K562 (cell line): ENCODE measurements around the gene UBE2E2. TPM values are rescaled to one million over a fixed set of nuclear protein-coding genes. Genes with fewer than 3 reads are reported as not detected.

Experiments
- ATAC-seq: fragments of 200-7000 bp; cut with Tn5 transposase; 3 replicates; pipeline ENCODE4 v1.9.1; 2020; ENCODE audit warnings: moderate library complexity
- BruUV-seq: library from RNA; stranded (reverse); fragments of 400-500 nt; replicated peaks from 2 replicates; lab custom pipeline; 2021; lab: Mats Ljungman, UMichigan
- CTCF ChIA-PET: fragments of 300-600 bp; formaldehyde crosslinking; extraction: SDS; loops from one replicate; lab custom pipeline; 2021; ENCODE audit warnings: low intra/inter-chr PET ratio; lab: Yijun Ruan, JAX
- POLR2A ChIA-PET: fragments of 300-600, 350-650 bp; sonication (Branson Sonifier 250); formaldehyde crosslinking; extraction: SDS; loops from one replicate; lab custom pipeline; 2021; ENCODE audit warnings: antibody characterized with exemption, inconsistent platforms; lab: Yijun Ruan, JAX
- DNase-seq, 4 experiments: peaks; one replicate each; pipeline versions ENCODE4 v3.0.0 to v3.0.0-alpha.2; 2011 to 2018; ENCODE audit warnings: low spot score in 3 of 4, mixed read lengths in 3 of 4; ENCODE audit errors: extremely low read depth in 1 of 4
- FAIRE-seq: peaks from 2 replicates; lab custom pipeline; 2011; peaks lifted over from hg19 to GRCh38; lab: Jason Lieb, UNC
- H2AFZ ChIP-seq: 2 replicates; pipeline ENCODE4 v1.6.0; 2011; ENCODE audit warnings: low read depth, low read length, control low read depth, inconsistent platforms
- H3K27ac ChIP-seq: fragments of 200-600 bp; 3 replicates; pipeline ENCODE4 v1.8.0; 2011; ENCODE audit warnings: low read depth, mild to moderate bottlenecking, control low read depth, inconsistent platforms, low read length, moderate library complexity, mixed read lengths; ENCODE audit errors: extremely low read depth
- H3K27me3 ChIP-seq, 2 experiments: fragments of 300-600 bp in 1 of 2; 2 replicates in 1 of 2; 3 replicates in 1 of 2; pipeline versions ENCODE4 v1.6.0 to v1.8.0; 2011; ENCODE audit warnings: inconsistent platforms in 2 of 2, low read length in 2 of 2, mild to moderate bottlenecking in 1 of 2, mixed read lengths in 1 of 2, moderate library complexity in 1 of 2; ENCODE audit not compliant: control insufficient read depth in 2 of 2, insufficient read depth in 2 of 2
- H3K36me3 ChIP-seq: fragments of 300-600 bp; 3 replicates; pipeline ENCODE4 v1.8.0; 2011; ENCODE audit warnings: mild to moderate bottlenecking, low read length, inconsistent platforms; ENCODE audit not compliant: control insufficient read depth, insufficient read depth
- H3K4me1 ChIP-seq, 2 experiments: fragments of 200-600 bp in 1 of 2; replicated peaks in 1 of 2; 2 replicates in 1 of 2; 3 replicates in 1 of 2; pipeline versions ENCODE4 v1.5.1 to v1.8.0; 2011; ENCODE audit warnings: inconsistent platforms in 2 of 2, low read length in 2 of 2, mild to moderate bottlenecking in 1 of 2, mixed read lengths in 1 of 2, moderate library complexity in 1 of 2; ENCODE audit not compliant: control insufficient read depth in 2 of 2, insufficient read depth in 2 of 2
- H3K4me2 ChIP-seq: 2 replicates; pipeline ENCODE4 v1.6.1; 2011; ENCODE audit warnings: low read length, control low read depth, inconsistent platforms, mixed read lengths; ENCODE audit not compliant: insufficient read depth
- H3K4me3 ChIP-seq: fragments of 200-600 bp; sonication (generic), shearing (Covaris generic); 2 replicates; pipeline ENCODE4 v1.5.1; 2016; ENCODE audit warnings: control low read depth, inconsistent platforms
- H3K79me2 ChIP-seq: fragments of 200-600 bp; 3 replicates; pipeline ENCODE4 v1.8.0; 2011; ENCODE audit warnings: low read length, inconsistent platforms; ENCODE audit not compliant: control insufficient read depth, insufficient read depth
- H3K9ac ChIP-seq, 2 experiments: 2 replicates each; pipeline versions ENCODE4 v1.6.0 to v1.6.1; 2011; ENCODE audit warnings: low read depth in 2 of 2, low read length in 2 of 2, control low read depth in 1 of 2, inconsistent platforms in 1 of 2, mild to moderate bottlenecking in 1 of 2, mixed read lengths in 1 of 2; ENCODE audit not compliant: insufficient read depth in 1 of 2
- H3K9me1 ChIP-seq: one replicate; pipeline ENCODE4 v1.6.0; 2011; ENCODE audit warnings: inconsistent platforms, mild to moderate bottlenecking, low read length, moderate library complexity; ENCODE audit not compliant: control insufficient read depth, insufficient read depth
- H3K9me3 ChIP-seq: replicated peaks from 2 replicates; pipeline ENCODE4 v1.5.1; 2011; ENCODE audit warnings: low read depth, low read length, inconsistent platforms; ENCODE audit not compliant: control insufficient read depth, insufficient read depth
- H4K20me1 ChIP-seq: replicated peaks from 2 replicates; pipeline ENCODE4 v1.6.1; 2011; ENCODE audit warnings: low read length, inconsistent platforms, mixed read lengths; ENCODE audit not compliant: control insufficient read depth, insufficient read depth
- ETS2 ChIP-seq: IDR thresholded peaks from 2 replicates; pipeline ENCODE4 v1.6.1; 2016; ENCODE audit warnings: borderline replicate concordance, missing genetic modification characterization, mild to moderate bottlenecking, moderate library complexity, missing compliant biosample characterization; ENCODE audit not compliant: poor library complexity, severe bottlenecking
- HSF4 ChIP-seq: fragments of 250-450 bp; sonication (Bioruptor Pico); IDR thresholded peaks from 2 replicates; pipeline ENCODE4 v2.1.2; 2022; ENCODE audit warnings: mild to moderate bottlenecking, moderate library complexity, borderline replicate concordance
- KDM2B ChIP-seq: fragments of 250-450 bp; sonication (Bioruptor Pico); IDR thresholded peaks from 2 replicates; pipeline ENCODE4 v1.8.0; 2021; ENCODE audit warnings: mild to moderate bottlenecking, moderate library complexity
- SETDB1 ChIP-seq: IDR thresholded peaks from one replicate; pipeline ENCODE4 v1.6.1; 2012; ENCODE audit warnings: low read length, control low read depth, inconsistent platforms
- SRF ChIP-seq, 2 experiments: fragments of 250-450, 450-650 bp in 1 of 2; sonication (Bioruptor Pico) in 1 of 2; sonication (generic) in 1 of 2; formaldehyde crosslinking; IDR thresholded peaks; 2 replicates each; pipeline versions ENCODE4 v1.5.0 to v1.5.1; 2020 to 2022; ENCODE audit warnings: mild to moderate bottlenecking in 1 of 2, missing genetic modification reagents in 1 of 2
- TCF7L2 ChIP-seq: fragments of 150-350 bp; IDR thresholded peaks from 2 replicates; pipeline ENCODE4 v1.6.1; 2016; ENCODE audit warnings: low read depth, mild to moderate bottlenecking, low read length, moderate library complexity
- ZKSCAN8 ChIP-seq: fragments of 200-800 bp; sonication (Bioruptor generic); IDR thresholded peaks from 2 replicates; pipeline ENCODE4 v1.6.1; 2016; ENCODE audit warnings: missing genetic modification characterization, missing compliant biosample characterization
- ZNF431 ChIP-seq: sonication (generic); formaldehyde crosslinking; IDR thresholded peaks from 2 replicates; pipeline ENCODE4 v1.8.0; 2022; ENCODE audit warnings: mild to moderate bottlenecking, missing genetic modification reagents
- WGBS: fragments of 100-300 bp; shearing (Covaris generic); methylation state at CpG from one replicate; pipeline ENCODE4 v1.1.6; 2016; ENCODE audit warnings: low coverage, mixed read lengths; ENCODE audit not compliant: insufficient coverage; ENCODE audit errors: missing lambda C conversion rate; 5-methylcytosine and 5-hydroxymethylcytosine counted together
- in situ Hi-C: fragments of 300-500 bp; cut with MboI; formaldehyde crosslinking; loops from 4 replicates; pipeline ENCODE4 v1.15.0; 2018; ENCODE audit warnings: inconsistent platforms, mixed read lengths
- intact Hi-C: fragments of 100-400 bp; cut with micrococcal nuclease; formaldehyde crosslinking; loops from 2 replicates; pipeline ENCODE4 v1.14.2; 2022
- polyA plus RNA-seq, 8 experiments: library from polyadenylated mRNA; depleted of rRNA in 4 of 8; stranded (reverse) in 5 of 8; unstranded in 3 of 8; fragments of >200 nt; fragmentation: Nextera tagmentation in 2 of 8; fragmentation: Illumina TruSeq in 1 of 8; extraction: Ambion mirVana in 2 of 8; extraction: Trizol in 1 of 8; gene quantifications; 2 replicates each; pipeline versions ENCODE4 v1.2.1 to v1.2.3, GENCODE V29; 2011 to 2014; ENCODE audit warnings: inconsistent platforms in 1 of 8, missing spikeins in 1 of 8
- total RNA-seq, 7 experiments: library from RNA; depleted of rRNA in 6 of 7; stranded (reverse); fragments of >200 nt in 6 of 7; fragmentation: Illumina TruSeq in 2 of 7; extraction: Trizol in 2 of 7; gene quantifications; 2 replicates each; pipeline versions ENCODE4 v1.2.1 to v1.2.3, GENCODE V29; 2011 to 2021; ENCODE audit warnings: low replicate concordance in 1 of 7
- TF ChIP-seq, protein P1 (sequence below): fragments of 250-450 bp; sonication (Bioruptor Pico); IDR thresholded peaks from 2 replicates; pipeline ENCODE4 v1.8.0; 2021; ENCODE audit warnings: moderate library complexity, mild to moderate bottlenecking, inconsistent platforms
- TF ChIP-seq, protein P2 (sequence below): fragments of 450-650 bp; formaldehyde crosslinking; IDR thresholded peaks from 2 replicates; pipeline ENCODE4 v1.4.0; 2022; ENCODE audit warnings: missing genetic modification characterization
- TF ChIP-seq, protein P3 (sequence below): fragments of 450-650 bp; IDR thresholded peaks from 2 replicates; pipeline ENCODE4 v1.6.1; 2016; ENCODE audit warnings: low read depth, mild to moderate bottlenecking, moderate library complexity
- TF ChIP-seq, protein P4 (sequence below): fragments of 250-450 bp; sonication (Bioruptor Pico); IDR thresholded peaks from 2 replicates; pipeline ENCODE4 v1.9.0; 2021; ENCODE audit warnings: mild to moderate bottlenecking, inconsistent platforms
- TF ChIP-seq, protein P5 (sequence below): sonication (generic); formaldehyde crosslinking; IDR thresholded peaks from 2 replicates; pipeline ENCODE4 v1.8.0; 2022; ENCODE audit warnings: missing genetic modification reagents, mild to moderate bottlenecking, borderline replicate concordance
- TF ChIP-seq, protein P6 (sequence below): fragments of 250-450 bp; sonication (Bioruptor Pico); IDR thresholded peaks from 2 replicates; pipeline ENCODE4 v1.4.0; 2020; ENCODE audit warnings: borderline replicate concordance

UBE2E2 gene
- total and polyA plus RNA-seq, 9 of the 15 experiments (the other 6 are each of a cell fraction or from before 2014, with no cell fraction given) = 0.22 to 5.1 (median 1.9) TPM

DNA sequence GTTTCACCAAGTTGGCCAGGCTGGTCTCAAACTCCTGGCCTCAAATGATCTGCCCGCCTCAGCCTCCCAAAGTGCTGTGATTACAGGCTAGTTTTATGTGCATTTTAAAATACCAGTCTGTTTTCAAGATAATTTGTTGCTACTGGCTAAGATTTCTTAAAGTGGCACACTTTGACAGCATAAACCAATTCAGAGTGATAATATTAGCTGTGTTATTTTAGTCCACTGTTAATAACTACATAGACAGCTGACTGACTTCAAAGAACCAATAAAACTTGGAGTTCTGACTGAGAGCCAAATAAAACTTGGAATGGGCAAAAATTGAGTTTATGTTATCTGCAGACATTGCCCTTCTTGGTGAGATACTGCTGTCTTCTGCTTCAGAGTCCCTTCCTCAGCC, 291.8 kb downstream of the UBE2E2 start:
- intact Hi-C loops = no loop called here
- no peak for FAIRE-seq
- CTCF ChIA-PET = no interaction called here
- Histone ChIP-seq H3K36me3 (no peaks in the 10 kb centered on the region), H3K4me2 (no peak overlapping the region), H3K9ac (no peak overlapping the region), H3K27ac (no peak overlapping the region), H3K4me1 (no peaks in the 10 kb centered on the region), H4K20me1 (no peaks in the 10 kb centered on the region), H3K27me3 (no peaks in the 10 kb centered on the region), H3K79me2 (no peaks in the 10 kb centered on the region), H3K4me3 (no peak overlapping the region), H3K9me1 (no peaks in the 10 kb centered on the region), H3K9me3 (peaks cover 1% of the 10 kb centered on the region; the same call in 1 of the 2 replicates), H2AFZ (no peak overlapping the region)
- POLR2A ChIA-PET = no interaction called here
- in situ Hi-C loops = no loop called here
- BruUV-seq = no TSS peak
- TF ChIP-seq HSF4 (CRISPR knock-in tag) (no peak), SRF (CRISPR knock-in tag; IDR thresholded peaks at IDR 0.05) (no peak), ZKSCAN8 (CRISPR knock-in tag) (no peak), ZNF431 (CRISPR knock-in tag) (no peak), TCF7L2 (no peak), ETS2 (tag) (no peak), SETDB1 (no peak), KDM2B (CRISPR knock-in tag) (no peak)
- TF ChIP-seq, protein P1, sequence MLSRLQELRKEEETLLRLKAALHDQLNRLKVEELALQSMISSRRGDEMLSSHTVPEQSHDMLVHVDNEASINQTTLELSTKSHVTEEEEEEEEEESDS (CRISPR knock-in tag) = no peak
- TF ChIP-seq, protein P2, sequence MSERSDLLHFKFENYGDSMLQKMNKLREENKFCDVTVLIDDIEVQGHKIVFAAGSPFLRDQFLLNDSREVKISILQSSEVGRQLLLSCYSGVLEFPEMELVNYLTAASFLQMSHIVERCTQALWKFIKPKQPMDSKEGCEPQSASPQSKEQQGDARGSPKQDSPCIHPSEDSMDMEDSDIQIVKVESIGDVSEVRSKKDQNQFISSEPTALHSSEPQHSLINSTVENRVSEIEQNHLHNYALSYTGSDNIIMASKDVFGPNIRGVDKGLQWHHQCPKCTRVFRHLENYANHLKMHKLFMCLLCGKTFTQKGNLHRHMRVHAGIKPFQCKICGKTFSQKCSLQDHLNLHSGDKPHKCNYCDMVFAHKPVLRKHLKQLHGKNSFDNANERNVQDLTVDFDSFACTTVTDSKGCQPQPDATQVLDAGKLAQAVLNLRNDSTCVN = no peak
- TF ChIP-seq, protein P3, sequence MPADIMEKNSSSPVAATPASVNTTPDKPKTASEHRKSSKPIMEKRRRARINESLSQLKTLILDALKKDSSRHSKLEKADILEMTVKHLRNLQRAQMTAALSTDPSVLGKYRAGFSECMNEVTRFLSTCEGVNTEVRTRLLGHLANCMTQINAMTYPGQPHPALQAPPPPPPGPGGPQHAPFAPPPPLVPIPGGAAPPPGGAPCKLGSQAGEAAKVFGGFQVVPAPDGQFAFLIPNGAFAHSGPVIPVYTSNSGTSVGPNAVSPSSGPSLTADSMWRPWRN = no peak
- TF ChIP-seq, protein P4, sequence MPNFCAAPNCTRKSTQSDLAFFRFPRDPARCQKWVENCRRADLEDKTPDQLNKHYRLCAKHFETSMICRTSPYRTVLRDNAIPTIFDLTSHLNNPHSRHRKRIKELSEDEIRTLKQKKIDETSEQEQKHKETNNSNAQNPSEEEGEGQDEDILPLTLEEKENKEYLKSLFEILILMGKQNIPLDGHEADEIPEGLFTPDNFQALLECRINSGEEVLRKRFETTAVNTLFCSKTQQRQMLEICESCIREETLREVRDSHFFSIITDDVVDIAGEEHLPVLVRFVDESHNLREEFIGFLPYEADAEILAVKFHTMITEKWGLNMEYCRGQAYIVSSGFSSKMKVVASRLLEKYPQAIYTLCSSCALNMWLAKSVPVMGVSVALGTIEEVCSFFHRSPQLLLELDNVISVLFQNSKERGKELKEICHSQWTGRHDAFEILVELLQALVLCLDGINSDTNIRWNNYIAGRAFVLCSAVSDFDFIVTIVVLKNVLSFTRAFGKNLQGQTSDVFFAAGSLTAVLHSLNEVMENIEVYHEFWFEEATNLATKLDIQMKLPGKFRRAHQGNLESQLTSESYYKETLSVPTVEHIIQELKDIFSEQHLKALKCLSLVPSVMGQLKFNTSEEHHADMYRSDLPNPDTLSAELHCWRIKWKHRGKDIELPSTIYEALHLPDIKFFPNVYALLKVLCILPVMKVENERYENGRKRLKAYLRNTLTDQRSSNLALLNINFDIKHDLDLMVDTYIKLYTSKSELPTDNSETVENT (CRISPR knock-in tag) = no peak
- TF ChIP-seq, protein P5, sequence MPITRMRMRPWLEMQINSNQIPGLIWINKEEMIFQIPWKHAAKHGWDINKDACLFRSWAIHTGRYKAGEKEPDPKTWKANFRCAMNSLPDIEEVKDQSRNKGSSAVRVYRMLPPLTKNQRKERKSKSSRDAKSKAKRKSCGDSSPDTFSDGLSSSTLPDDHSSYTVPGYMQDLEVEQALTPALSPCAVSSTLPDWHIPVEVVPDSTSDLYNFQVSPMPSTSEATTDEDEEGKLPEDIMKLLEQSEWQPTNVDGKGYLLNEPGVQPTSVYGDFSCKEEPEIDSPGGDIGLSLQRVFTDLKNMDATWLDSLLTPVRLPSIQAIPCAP (CRISPR knock-in tag) = no peak
- TF ChIP-seq, protein P6, sequence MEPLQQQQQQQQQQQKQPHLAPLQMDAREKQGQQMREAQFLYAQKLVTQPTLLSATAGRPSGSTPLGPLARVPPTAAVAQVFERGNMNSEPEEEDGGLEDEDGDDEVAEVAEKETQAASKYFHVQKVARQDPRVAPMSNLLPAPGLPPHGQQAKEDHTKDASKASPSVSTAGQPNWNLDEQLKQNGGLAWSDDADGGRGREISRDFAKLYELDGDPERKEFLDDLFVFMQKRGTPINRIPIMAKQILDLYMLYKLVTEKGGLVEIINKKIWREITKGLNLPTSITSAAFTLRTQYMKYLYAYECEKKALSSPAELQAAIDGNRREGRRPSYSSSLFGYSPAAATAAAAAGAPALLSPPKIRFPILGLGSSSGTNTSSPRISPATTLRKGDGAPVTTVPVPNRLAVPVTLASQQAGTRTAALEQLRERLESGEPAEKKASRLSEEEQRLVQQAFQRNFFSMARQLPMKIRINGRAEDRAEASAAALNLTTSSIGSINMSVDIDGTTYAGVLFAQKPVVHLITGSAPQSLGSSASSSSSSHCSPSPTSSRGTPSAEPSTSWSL = no peak
- no peak for ATAC-seq
- 0% methylated on average over 1 of the region's 1 CpG for WGBS
- DNase-seq = no peak
